ENCODE data around the gene KRT15. TPM values are rescaled to one million over a fixed set of nuclear protein-coding genes. Genes with fewer than 3 reads are reported as not detected.

KRT15 gene
- total RNA-seq, 1 donor from 2014 or later, result 0.32 TPM

- no peaks in the 10 kb centered on the region for H3K4me1 ChIP-seq
- H3K9me3 ChIP-seq, result no peaks in the 10 kb centered on the region
- DNase-seq (ENCODE audit: low spot score in 2 of 2), result no peak
- no peaks in the 10 kb centered on the region for H3K36me3 ChIP-seq
- no peak overlapping the region for H3K27ac ChIP-seq
- intact Hi-C loops (cut with DNase I), result no loop called here
- TF ChIP-seq CTCF (IDR thresholded peaks at IDR 0.05), result no peak
- no peaks in the 10 kb centered on the region for H3K27me3 ChIP-seq
- H3K4me3 ChIP-seq, result no peak overlapping the region
These were observed 7.0 kb downstream of the KRT15 start for GRCh38 chr17:41511716-41512115.

- Histone ChIP-seq H3K36me3 (no peaks in the 10 kb centered on the region), H3K4me1 (no peaks in the 10 kb centered on the region), H3K9me3 (no peaks in the 10 kb centered on the region), H3K27ac (no peak overlapping the region), H3K27me3 (no peaks in the 10 kb centered on the region), H3K4me3 (no peak overlapping the region)
- no peak for TF ChIP-seq CTCF (IDR thresholded peaks at IDR 0.05)
- DNase-seq (ENCODE audit: low spot score in 2 of 2), result no peak
- intact Hi-C loops (cut with DNase I), result no loop called here
These were observed 7.6 kb downstream of the KRT15 start for GRCh38 chr17:41511116-41511515.

GRCh38 chr17:41510251-41511065, 8.2 kb downstream of the KRT15 start:
- no peak for DNase-seq (ENCODE audit: low spot score in 2 of 2)
- Histone ChIP-seq H3K4me3 (no peak overlapping the region), H3K36me3 (no peaks in the 10 kb centered on the region), H3K4me1 (no peaks in the 10 kb centered on the region), H3K27ac (no peak overlapping the region), H3K9me3 (no peaks in the 10 kb centered on the region), H3K27me3 (no peaks in the 10 kb centered on the region)
- TF ChIP-seq CTCF (IDR thresholded peaks at IDR 0.05), result no peak
- intact Hi-C loops (cut with DNase I), result no loop called here

- H3K9me3 ChIP-seq, result no peaks in the 10 kb centered on the region
- intact Hi-C loops (cut with DNase I), result no loop called here
- no peak overlapping the region for H3K27ac ChIP-seq
- no peaks in the 10 kb centered on the region for H3K4me1 ChIP-seq
- DNase-seq (ENCODE audit: low spot score in 2 of 2), result no peak
- no peak for TF ChIP-seq CTCF (IDR thresholded peaks at IDR 0.05)
- H3K4me3 ChIP-seq, result no peak overlapping the region
- H3K36me3 ChIP-seq, result no peaks in the 10 kb centered on the region
- H3K27me3 ChIP-seq, result no peaks in the 10 kb centered on the region
These were observed 11.3 kb downstream of the KRT15 start for GRCh38 chr17:41507315-41507880.

- no peaks in the 10 kb centered on the region for H3K9me3 ChIP-seq
- no peak overlapping the region for H3K4me3 ChIP-seq
- no peaks in the 10 kb centered on the region for H3K27me3 ChIP-seq
- intact Hi-C loops (cut with DNase I), result no loop called here
- no peaks in the 10 kb centered on the region for H3K36me3 ChIP-seq
- no peak for DNase-seq (ENCODE audit: low spot score in 2 of 2)
- no peaks in the 10 kb centered on the region for H3K4me1 ChIP-seq
- TF ChIP-seq CTCF (IDR thresholded peaks at IDR 0.05), result no peak
- H3K27ac ChIP-seq, result no peak overlapping the region
These were observed 12.6 kb downstream of the KRT15 start for GRCh38 chr17:41505809-41506767.
